Activated CD8-positive, alpha-beta memory T cell treated with anti-CD3 and anti-CD28 coated beads for 36 hours (primary cell): Measurements from ENCODE around the gene CETN2. TPM values are rescaled to one million over a fixed set of nuclear protein-coding genes. Genes with fewer than 3 reads are reported as not detected.

Source experiments
- CTCF ChIA-PET: fragments of 350-600 bp; sonication (Branson Sonifier 250); formaldehyde crosslinking; loops from one replicate; lab custom pipeline; 2021; ENCODE audit warnings: antibody characterized with exemption; lab: Charles Lee
- POLR2A ChIA-PET: fragments of 350-600 bp; sonication (Branson Sonifier 250); formaldehyde crosslinking; loops from one replicate; lab custom pipeline; 2021; ENCODE audit warnings: antibody characterized with exemption; lab: Charles Lee
- total RNA-seq, 2 experiments: library from RNA; stranded (reverse); gene quantifications; one replicate each; pipeline ENCODE4 v1.2.3, GENCODE V29; 2021

The CETN2 gene
- 10 to 100 TPM; 12.3 to 12.9 TPM for total RNA-seq

DNA sequence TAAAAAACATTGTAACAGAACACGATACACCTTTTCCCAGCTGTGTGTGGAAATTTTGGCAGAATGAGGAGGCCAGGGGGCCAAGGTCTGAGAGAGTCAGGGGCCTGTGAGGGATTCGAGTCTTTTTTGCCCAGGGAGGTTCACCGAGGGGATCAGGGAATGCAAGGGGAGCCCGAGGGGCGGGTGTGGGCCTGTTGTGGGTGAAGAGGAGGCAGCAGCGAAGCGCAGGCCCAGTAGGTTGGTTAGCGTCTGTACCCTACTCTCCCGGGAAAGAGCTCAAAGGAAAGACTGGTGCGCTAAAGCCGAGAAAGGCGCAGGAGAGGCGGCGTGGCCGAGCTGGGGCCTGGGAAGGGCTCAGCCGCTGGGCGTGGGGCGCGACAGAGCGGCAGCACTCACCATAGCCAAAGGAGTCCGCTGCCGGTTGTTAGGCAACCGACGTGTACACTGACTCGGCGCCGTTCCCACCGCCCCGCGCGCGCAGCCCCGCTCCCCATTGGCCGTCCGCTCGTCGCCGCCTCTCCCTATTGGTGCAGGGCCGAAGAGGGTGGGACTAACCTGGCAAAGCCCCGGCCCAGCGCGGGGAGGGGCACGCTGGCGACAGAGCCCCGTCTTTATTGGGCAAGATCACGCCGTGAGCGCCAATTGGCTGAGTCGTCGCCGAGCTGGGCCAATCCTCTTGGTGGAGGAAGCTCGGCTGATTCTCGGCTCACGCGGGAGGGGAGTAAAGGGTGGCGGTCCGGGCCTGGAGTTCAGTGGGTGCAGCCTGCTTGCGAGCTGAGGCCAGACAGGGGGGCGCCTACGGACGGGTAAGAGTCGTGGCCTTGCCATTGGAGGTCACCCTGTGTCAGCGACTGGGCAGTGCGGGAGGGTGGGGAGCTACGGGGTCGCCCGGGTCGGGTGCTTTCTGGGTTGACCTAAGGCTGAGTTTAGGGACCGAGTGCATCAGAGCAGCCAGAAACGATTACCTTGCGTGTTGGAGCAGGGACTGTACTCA lies at the start of gene CETN2, which contains the start of gene NSDHL:
Gene CETN2 (minus strand): TSS at position 446 of the 994 bp plus-strand sequence. CDS start 47 bp downstream, at position 399.
Gene NSDHL (plus strand): TSS at position 752 of the 994 bp plus-strand sequence. CDS start 15,262 bp downstream, outside the sequence.
- ChIA-PET POLR2A (no interaction called here), CTCF (no interaction called here)

DNA sequence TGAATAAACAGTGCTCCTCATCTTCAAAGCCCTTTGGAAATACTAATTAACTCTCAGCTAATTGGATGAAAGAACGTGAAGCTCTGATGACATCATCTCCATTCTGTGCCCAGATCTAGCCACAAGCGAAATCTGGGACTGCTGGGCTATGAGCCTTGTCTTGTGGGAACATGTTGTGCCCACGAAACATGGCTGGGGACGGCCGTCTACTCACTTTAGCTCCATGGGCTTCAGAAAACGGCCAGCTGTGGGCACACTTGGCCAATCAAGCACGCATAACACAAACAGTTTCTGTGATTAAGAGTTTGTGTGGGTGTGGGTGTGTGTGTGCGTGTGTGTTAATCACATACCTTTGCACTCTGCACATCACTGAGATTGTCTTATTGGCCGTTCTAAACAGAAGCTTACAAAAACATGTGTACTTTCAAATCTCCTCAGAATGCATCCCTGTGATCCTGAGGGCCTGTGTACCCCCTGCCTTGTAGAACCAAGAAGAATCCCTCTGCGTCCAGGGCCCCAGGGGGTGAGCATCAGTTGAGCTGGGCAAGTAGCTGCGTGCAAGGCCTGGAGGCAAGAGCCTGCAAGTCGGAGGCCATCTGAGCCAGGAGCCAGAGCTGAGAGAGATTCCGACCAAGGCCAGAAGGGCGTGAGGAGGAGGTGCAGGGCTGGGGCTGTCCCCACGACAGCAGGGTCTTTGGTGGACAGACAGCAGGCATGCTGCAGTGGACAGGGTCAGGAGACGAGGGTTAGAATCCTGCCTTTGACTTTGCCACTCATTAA lies 48.6 kb upstream of the CETN2 start:
- ChIA-PET POLR2A (no interaction called here), CTCF (interaction anchor here (0.6 kb wide), 1 partner anchor 1469 kb away, joined by 4 read pairs; no protein-coding TSS in a partner anchor)

DNA sequence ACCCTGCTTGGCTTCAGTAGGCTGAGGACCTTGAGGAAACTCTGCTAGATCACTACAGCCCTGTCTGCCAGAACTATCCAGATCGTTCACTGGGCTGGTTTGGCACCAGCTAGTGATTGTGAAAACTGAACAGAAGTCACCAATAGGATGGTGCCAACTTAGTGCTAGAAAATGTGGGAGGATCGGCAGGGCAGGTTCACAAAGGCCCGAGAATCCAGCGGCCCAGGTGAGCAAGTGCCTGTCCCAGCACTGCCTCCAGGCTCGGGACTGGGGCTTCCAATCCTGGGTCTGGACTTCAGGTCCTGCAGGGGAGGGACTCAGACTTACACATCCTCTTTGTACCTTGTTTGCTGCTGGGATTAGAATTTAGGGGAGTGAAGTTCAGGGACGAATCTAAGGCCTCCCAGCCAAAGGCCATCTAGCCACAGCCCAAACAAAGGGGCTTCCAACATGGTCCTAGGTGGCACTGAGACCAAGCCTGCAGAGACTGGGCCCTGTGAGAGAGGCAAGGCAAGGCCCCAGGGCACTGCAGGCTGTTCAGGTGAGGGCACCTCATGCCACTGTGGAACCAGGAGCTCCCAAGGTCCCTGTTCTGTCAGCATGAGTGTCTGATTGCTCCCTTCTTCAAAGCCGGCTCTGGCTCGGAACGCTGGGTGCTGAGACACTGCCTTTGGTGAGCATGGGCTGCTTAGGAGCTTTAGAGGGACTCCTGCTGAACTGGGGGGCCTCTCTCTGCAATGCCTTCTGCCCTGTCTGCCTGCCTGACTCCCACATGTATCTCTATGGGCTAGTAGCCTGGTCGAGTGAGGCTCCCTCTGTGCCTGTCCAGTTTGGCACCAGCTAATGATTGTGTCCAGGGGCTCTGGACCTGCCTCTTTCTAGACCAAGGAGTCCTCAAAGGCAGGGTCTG lies 46.6 kb upstream of the CETN2 start:
- POLR2A ChIA-PET = no interaction called here
- CTCF ChIA-PET = no interaction called here

- ChIA-PET POLR2A (no interaction called here), CTCF (no interaction called here)
Measured at GRCh38 chrX:152873361-152873760, 42.8 kb upstream of the CETN2 start.

- CTCF ChIA-PET = no interaction called here
Measured at GRCh38 chrX:152872522-152872921, 42.0 kb upstream of the CETN2 start.

GRCh38 chrX:152871260-152871659 lies 40.7 kb upstream of the CETN2 start:
- CTCF ChIA-PET = no interaction called here
- POLR2A ChIA-PET = no interaction called here

More at GRCh38 chrX:152872522-152872921, 42.0 kb upstream of the CETN2 start:
- POLR2A ChIA-PET = no interaction called here

DNA sequence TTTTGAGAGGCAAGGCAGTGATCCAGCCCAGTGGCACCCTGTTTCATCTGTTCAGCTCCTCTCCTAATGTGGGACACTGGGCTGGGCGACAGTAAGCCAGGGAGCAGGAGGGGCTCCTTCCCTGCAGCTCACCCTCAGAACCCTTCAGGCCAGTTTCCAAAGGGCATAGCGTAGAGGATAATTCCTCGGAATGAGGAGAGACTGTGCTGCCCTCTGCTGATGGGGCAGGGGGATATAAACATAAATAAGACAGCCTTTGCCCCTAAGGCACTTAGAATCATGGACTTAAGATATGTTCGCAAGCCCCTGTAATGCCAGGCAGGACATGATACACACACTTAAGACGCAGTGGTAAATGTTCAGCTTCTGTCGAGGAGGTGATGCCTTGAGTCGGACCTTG lies 39.4 kb upstream of the CETN2 start:
- CTCF ChIA-PET = no interaction called here
- POLR2A ChIA-PET = no interaction called here

- POLR2A ChIA-PET = no interaction called here
- CTCF ChIA-PET = no interaction called here
Measured at GRCh38 chrX:152866386-152866785, 35.8 kb upstream of the CETN2 start.

DNA sequence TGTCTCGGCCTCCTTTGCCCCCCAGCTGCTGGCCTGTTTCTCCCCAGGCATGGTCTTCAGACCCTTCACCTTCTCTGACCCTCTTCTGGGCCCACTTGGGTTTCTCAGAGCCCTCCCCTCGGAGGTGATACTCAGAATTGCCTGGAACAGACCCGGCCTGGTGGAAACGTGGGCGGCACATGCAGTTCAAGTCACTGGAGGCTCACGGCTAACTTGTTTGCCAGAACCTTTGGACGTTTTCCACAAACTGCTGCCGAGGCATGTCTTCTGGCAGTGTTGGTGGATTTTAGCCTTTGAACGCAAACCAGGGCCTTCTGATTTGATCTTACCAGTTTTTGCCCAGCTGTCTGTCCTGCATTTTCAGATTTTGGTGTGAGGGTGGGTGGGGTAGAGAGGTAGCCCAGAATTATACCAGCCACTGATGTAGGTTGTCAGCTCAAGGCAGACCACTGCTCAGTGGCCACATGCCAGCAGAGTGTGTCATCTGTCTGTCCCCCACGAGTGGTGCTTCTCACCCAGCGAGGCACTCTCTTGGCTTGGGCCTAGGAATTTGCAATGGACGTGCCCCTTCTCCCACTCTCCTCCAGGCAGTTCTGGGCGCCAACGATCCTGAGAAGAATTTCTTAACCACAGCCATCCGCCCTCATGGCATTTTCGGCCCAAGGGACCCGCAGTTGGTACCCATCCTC lies 34.8 kb upstream of the CETN2 start:
- POLR2A ChIA-PET = no interaction called here
- CTCF ChIA-PET = no interaction called here

DNA sequence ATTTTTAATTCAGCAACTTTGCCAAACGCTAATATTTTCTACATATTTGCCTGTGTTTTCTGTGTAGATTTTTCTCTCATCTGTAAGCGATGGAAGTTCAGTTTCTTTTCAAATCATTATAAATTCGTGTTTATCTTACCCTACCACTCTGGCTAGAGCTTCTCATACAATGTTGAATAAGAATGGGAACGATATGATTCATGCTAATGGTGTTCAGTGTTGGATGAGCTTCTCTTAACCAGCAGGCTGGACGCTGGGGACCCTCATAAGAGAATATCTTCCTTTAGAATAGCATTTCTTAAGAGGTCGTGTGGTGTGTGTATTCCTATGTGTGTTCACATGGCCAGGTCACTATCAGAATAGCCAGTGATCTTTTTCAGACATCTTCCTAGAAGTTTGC lies 31.3 kb upstream of the CETN2 start:
- CTCF ChIA-PET = no interaction called here
- POLR2A ChIA-PET = no interaction called here

DNA sequence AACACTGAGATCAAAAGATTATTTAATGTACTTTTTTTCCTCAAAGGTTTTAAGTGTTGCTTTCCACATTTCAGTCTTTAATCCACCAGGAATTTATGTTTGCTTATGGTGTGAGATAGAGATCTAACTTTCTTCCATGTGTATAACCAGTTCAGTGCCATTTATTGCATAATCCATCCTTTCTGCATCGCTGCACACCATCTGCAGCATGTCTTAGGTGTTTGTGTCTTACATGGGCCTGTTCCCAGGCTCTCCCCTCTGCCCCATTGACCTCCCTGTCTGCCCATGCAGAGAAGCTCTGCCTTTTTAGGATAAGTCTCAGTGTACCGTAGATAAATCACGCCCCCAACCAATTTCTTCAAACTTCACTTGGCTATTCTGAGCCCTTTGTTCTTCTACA lies 30.6 kb upstream of the CETN2 start:
- POLR2A ChIA-PET = no interaction called here
- CTCF ChIA-PET = no interaction called here

DNA sequence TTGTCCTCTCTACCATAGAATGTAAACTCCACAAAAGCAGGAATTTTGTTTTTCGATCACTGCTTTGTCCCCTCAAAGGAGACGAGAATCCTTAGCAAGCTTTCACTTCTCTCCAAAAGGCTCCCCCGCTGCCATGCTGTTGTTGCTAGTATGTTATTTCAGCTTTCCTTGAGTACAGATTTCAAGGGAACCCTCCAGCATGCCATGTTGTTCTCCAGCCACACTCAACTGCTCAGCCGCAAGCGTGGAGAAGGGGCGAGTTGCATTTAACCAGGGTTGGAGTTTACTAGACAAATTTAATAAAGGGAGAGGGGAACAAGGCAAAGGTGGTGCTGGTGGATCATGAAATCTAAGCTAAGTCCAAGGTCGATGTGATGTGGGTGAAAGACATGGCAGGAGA lies 23.4 kb upstream of the CETN2 start:
- CTCF ChIA-PET = no interaction called here
- POLR2A ChIA-PET = no interaction called here

GRCh38 chrX:152850465-152850864 lies 19.9 kb upstream of the CETN2 start:
- CTCF ChIA-PET = no interaction called here
- POLR2A ChIA-PET = no interaction called here

GRCh38 chrX:152847281-152847680 lies 16.7 kb upstream of the CETN2 start:
- ChIA-PET CTCF (no interaction called here), POLR2A (no interaction called here)

DNA sequence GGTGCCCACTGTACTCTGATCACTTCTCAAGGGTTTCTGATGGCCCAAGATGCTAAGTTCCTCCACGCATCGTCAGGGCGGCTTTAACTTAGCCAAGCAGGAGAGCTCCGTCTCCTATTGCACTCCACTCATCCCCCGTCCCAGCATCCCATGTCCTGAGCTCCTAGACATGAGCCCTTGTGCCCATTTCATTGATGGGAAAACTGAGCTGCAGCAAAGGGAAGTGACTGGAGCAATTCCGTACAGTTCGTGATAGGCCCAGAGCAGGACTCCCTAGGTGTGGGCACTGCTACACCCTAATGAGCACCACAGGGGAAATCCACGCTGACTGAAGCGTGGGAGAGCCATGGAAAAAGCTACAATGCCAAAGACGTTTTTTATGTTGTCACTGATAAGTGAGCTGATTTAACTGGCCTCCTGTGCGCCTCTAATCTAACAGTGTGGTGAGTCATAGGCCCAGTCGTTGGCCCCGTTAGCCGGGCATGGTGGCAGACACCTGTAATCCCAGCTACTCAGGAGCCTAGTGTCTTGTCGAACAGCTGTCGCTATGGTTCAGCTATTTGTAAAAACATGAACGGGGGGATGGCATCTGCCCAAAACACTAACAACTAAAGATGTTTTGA lies 15.2 kb upstream of the CETN2 start:
- ChIA-PET POLR2A (no interaction called here), CTCF (no interaction called here)

GRCh38 chrX:152844256-152844655 lies 13.7 kb upstream of the CETN2 start:
- POLR2A ChIA-PET = no interaction called here
- CTCF ChIA-PET = no interaction called here

DNA sequence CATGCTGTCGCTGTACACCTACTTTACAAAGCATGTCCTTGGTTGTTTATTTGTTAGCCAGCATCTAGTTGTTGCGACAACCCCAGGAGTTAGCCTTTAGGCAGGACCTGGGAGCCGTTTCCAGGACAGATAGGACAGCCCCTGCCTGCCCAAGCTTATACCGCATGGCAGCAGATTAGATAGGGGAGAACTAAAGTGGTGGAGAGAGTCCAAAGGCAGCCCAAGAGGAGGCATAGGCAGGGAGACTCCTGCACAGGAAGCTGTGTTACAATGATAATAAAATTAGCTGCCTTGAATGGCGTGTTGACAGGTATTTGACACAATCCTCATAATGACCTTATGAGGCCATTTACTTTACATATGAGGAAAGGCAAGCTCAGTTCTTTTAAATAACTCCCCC lies 13.3 kb upstream of the CETN2 start:
- ChIA-PET POLR2A (no interaction called here), CTCF (no interaction called here)

- CTCF ChIA-PET = no interaction called here
- POLR2A ChIA-PET = no interaction called here
Measured at GRCh38 chrX:152842772-152843338, 12.3 kb upstream of the CETN2 start.
